GM12878 (cell line): ENCODE measurements around the gene CAB39. TPM values are rescaled to one million over a fixed set of nuclear protein-coding genes. Genes with fewer than 3 reads are reported as not detected.

Source experiments
- ATAC-seq: fragments of 200-7000 bp; cut with Tn5 transposase; 3 replicates; pipeline ENCODE4 v1.9.1; 2020; ENCODE audit warnings: mild to moderate bottlenecking, moderate library complexity
- BruUV-seq: library from RNA; stranded (reverse); fragments of 400-500 nt; replicated peaks from 2 replicates; lab custom pipeline; 2021; lab: Mats Ljungman, UMichigan
- CTCF ChIA-PET: fragments of 300-600 bp; sonication (Branson Sonifier 250); formaldehyde crosslinking; extraction: SDS; loops from one replicate; lab custom pipeline; 2021; ENCODE audit warnings: inconsistent platforms; lab: Yijun Ruan, JAX
- POLR2A ChIA-PET: fragments of 350-600 bp; formaldehyde crosslinking; extraction: SDS; loops from one replicate; lab custom pipeline; 2021; ENCODE audit warnings: inconsistent platforms; lab: Charles Lee
- RAD21 ChIA-PET: fragments of 300-600 bp; sonication (Branson Sonifier 250); formaldehyde crosslinking; loops from one replicate; lab custom pipeline; 2023; ENCODE audit warnings: antibody characterized with exemption; ENCODE audit not compliant: unreplicated experiment; lab: Charles Lee
- SMC1A ChIA-PET: fragments of 300-600 bp; sonication (Branson Sonifier 250); formaldehyde crosslinking; loops from one replicate; lab custom pipeline; 2023; ENCODE audit not compliant: unreplicated experiment, uncharacterized antibody; lab: Charles Lee
- DNase-seq: peaks from one replicate; pipeline ENCODE4 v3.0.0-alpha.2; 2011; ENCODE audit warnings: low read depth, low spot score
- FAIRE-seq: peaks from 3 replicates; lab custom pipeline; 2011; peaks lifted over from hg19 to GRCh38; lab: Jason Lieb, UNC
- H2AFZ ChIP-seq: 2 replicates; pipeline ENCODE4 v1.6.0; 2011; ENCODE audit warnings: low read depth, low read length, control low read depth; ENCODE audit not compliant: control insufficient read depth
- H3K27ac ChIP-seq: 2 replicates; pipeline ENCODE4 v1.5.1; 2011; ENCODE audit warnings: control low read depth; ENCODE audit not compliant: control insufficient read depth, insufficient read depth
- H3K27me3 ChIP-seq, 2 experiments: replicated peaks in 1 of 2; 2 replicates each; pipeline versions ENCODE4 v1.6.0 to v1.6.1; 2011; ENCODE audit warnings: low read length in 1 of 2; ENCODE audit not compliant: control insufficient read depth in 2 of 2, insufficient read depth in 2 of 2
- H3K36me3 ChIP-seq, 2 experiments: 2 replicates each; pipeline ENCODE4 v1.5.1; 2011; ENCODE audit warnings: low read length in 1 of 2; ENCODE audit not compliant: control insufficient read depth in 2 of 2, insufficient read depth in 2 of 2
- H3K4me1 ChIP-seq: 2 replicates; pipeline ENCODE4 v1.6.1; 2011; ENCODE audit warnings: mild to moderate bottlenecking, low read length, moderate library complexity, mixed read lengths; ENCODE audit not compliant: control insufficient read depth, insufficient read depth
- H3K4me2 ChIP-seq: 2 replicates; pipeline ENCODE4 v1.6.0; 2011; ENCODE audit warnings: control low read depth; ENCODE audit not compliant: control insufficient read depth, insufficient read depth
- H3K4me3 ChIP-seq: fragments of 200-600 bp; sonication (generic); 2 replicates; pipeline ENCODE4 v1.5.1; 2016
- H3K79me2 ChIP-seq: 2 replicates; pipeline ENCODE4 v1.6.0; 2011; ENCODE audit warnings: low read length; ENCODE audit not compliant: control insufficient read depth, insufficient read depth
- H3K9ac ChIP-seq: 2 replicates; pipeline ENCODE4 v1.8.0; 2011; ENCODE audit warnings: low read length, control low read depth, mixed read lengths; ENCODE audit not compliant: control insufficient read depth, insufficient read depth
- H3K9me3 ChIP-seq: replicated peaks from 3 replicates; pipeline ENCODE4 v1.5.1; 2011; ENCODE audit warnings: mild to moderate bottlenecking, low read length; ENCODE audit not compliant: control insufficient read depth, insufficient read depth
- H4K20me1 ChIP-seq: 2 replicates; pipeline ENCODE4 v1.6.0; 2011; ENCODE audit not compliant: control insufficient read depth, insufficient read depth
- ATF2 ChIP-seq: IDR thresholded peaks from 2 replicates; pipeline ENCODE4 v1.6.1; 2012; ENCODE audit warnings: low read length, inconsistent platforms
- BACH1 ChIP-seq: fragments of 450-650 bp; IDR thresholded peaks from 2 replicates; pipeline ENCODE4 v1.6.1; 2017; ENCODE audit warnings: mild to moderate bottlenecking, borderline replicate concordance
- BCL11A ChIP-seq: IDR thresholded peaks from 2 replicates; pipeline ENCODE4 v1.6.1; 2011; ENCODE audit warnings: low read depth, low read length
- CBX5 ChIP-seq: sonication (generic); IDR thresholded peaks from 2 replicates; pipeline ENCODE4 v1.6.1; 2016; ENCODE audit warnings: low read depth, moderate library complexity, mild to moderate bottlenecking, inconsistent platforms
- MTA3 ChIP-seq: IDR thresholded peaks from 2 replicates; pipeline ENCODE4 v1.6.1; 2012; ENCODE audit warnings: low read length, inconsistent platforms, borderline replicate concordance
- RAD51 ChIP-seq: fragments of 450-650 bp; IDR thresholded peaks from 2 replicates; pipeline ENCODE4 v1.6.1; 2016; ENCODE audit warnings: moderate library complexity, mild to moderate bottlenecking, inconsistent platforms
- RB1 ChIP-seq: fragments of 450-650 bp; formaldehyde crosslinking; IDR thresholded peaks from 2 replicates; pipeline ENCODE4 v1.6.1; 2017; ENCODE audit warnings: mild to moderate bottlenecking, borderline replicate concordance
- STAT1 ChIP-seq: fragments of 450-650 bp; conservative IDR thresholded peaks from 2 replicates; pipeline ENCODE4 v1.6.1; 2014; ENCODE audit warnings: antibody characterized with exemption, mild to moderate bottlenecking
- SUPT20H ChIP-seq: IDR thresholded peaks from 2 replicates; pipeline ENCODE4 v1.6.1; 2011; ENCODE audit warnings: low read depth, mild to moderate bottlenecking, low read length, moderate library complexity, borderline replicate concordance; ENCODE audit not compliant: control insufficient read depth
- YBX1 ChIP-seq: fragments of 450-650 bp; IDR thresholded peaks from 2 replicates; pipeline ENCODE4 v1.6.1; 2016; ENCODE audit warnings: antibody characterized with exemption
- ZZZ3 ChIP-seq: IDR thresholded peaks from 2 replicates; pipeline ENCODE4 v1.6.1; 2011; ENCODE audit warnings: low read depth; ENCODE audit not compliant: control insufficient read depth, insufficient read length
- WGBS: methylation state at CpG from one replicate; pipeline ENCODE4 v1.1.6; 2016; ENCODE audit warnings: low lambda C conversion rate; ENCODE audit not compliant: insufficient replicate concordance, insufficient coverage; ENCODE audit errors: missing lambda C conversion rate; 5-methylcytosine and 5-hydroxymethylcytosine counted together
- in situ Hi-C: fragments of 300-500 bp; cut with MboI; formaldehyde crosslinking; loops from 9 replicates; pipeline ENCODE4 v1.14.3; 2018; ENCODE audit warnings: mixed read lengths
- intact Hi-C: fragments of 100-400 bp; cut with micrococcal nuclease; formaldehyde crosslinking; loops from one replicate; pipeline ENCODE4 v1.14.2; 2022; ENCODE audit not compliant: unreplicated experiment
- polyA plus RNA-seq, 11 experiments: library from polyadenylated mRNA; depleted of rRNA in 4 of 11; unstranded in 6 of 11; stranded (reverse) in 5 of 11; fragments of >200 nt; fragmentation: Nextera tagmentation in 4 of 11; fragmentation: Illumina TruSeq in 1 of 11; extraction: Ambion mirVana in 4 of 11; extraction: Trizol in 1 of 11; gene quantifications; 1 replicate in 1 of 11; 2 replicates in 10 of 11; pipeline versions ENCODE4 v1.2.1 to v1.2.3, GENCODE V29; 2011 to 2016; ENCODE audit warnings: inconsistent platforms in 2 of 11, missing spikeins in 2 of 11, low read depth in 1 of 11
- total RNA-seq, 4 experiments: library from RNA; depleted of rRNA in 3 of 4; stranded (reverse); fragments of >200 nt in 3 of 4; fragmentation: Illumina TruSeq in 1 of 4; extraction: Trizol in 1 of 4; gene quantifications; 2 replicates each; pipeline versions ENCODE4 v1.2.1 to v1.2.3, GENCODE V29; 2013 to 2021
- TF ChIP-seq, protein P1 (sequence below): fragments of 150-350 bp; IDR thresholded peaks from 2 replicates; pipeline ENCODE4 v1.6.1; 2016; ENCODE audit warnings: low read depth, low read length

Gene CAB39
- total and polyA plus RNA-seq, 10 of the 15 experiments (the other 5 are each of a cell fraction or from before 2014, with no cell fraction given): 13.3 to 129 (median 62.9) TPM

DNA sequence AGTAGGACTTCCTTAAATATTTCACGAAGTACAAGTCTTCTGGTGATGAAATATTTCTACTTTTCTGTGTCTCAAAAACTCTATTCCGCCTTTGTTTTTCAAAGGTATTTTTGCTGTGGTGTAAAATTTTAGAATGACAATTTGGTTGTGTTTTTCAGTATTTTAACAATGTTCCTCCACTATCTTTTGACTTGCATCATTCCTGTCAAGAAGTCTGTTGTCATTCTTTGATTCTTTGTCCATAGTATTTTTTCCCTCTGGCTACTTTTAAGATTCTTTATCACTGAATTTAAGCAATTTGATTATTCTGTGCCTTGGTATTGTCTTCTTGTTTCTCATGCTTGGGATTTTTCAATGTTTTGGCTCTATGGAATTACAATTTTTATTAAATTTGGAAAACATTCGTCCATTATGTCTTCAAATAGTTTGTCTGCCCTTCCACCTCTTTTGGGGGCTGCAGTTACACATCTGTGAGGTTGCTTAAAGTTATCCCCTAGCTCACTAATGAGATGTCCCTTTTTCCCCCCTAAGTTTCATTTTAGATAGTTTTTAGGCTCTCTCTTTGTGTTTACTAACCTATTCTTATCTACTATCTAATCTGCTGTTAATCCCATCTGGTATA lies 76.0 kb downstream of the CAB39 start:
- in situ Hi-C loops: no loop called here
- no peak for ATAC-seq
- peaks cover 10 to 15% of the 10 kb centered on the region in 2 experiments for H3K36me3 ChIP-seq
- H3K9me3 ChIP-seq: peaks cover 30% of the 10 kb centered on the region
- no peak overlapping the region for H3K4me3 ChIP-seq
- H3K9ac ChIP-seq: no peak overlapping the region
- no peaks in the 10 kb centered on the region for H3K27me3 ChIP-seq
- no peak overlapping the region for H3K27ac ChIP-seq
- H4K20me1 ChIP-seq: no peaks in the 10 kb centered on the region
- no peak overlapping the region for H2AFZ ChIP-seq
- peak; percentile 96 for TF ChIP-seq CBX5
- no peak for TF ChIP-seq RB1
- TF ChIP-seq, all 136 proteins: peak for 1
- ChIA-PET SMC1A (interaction anchor here (0.6 to 3.2 kb wide), 10 partner anchors 8 to 338 kb away, joined by 3 to 9 read pairs (median 4); no protein-coding TSS in a partner anchor), CTCF (interaction anchor here (0.7 to 3.0 kb wide), 5 partner anchors 9 to 629 kb away, joined by 3 to 21 read pairs (median 7); no protein-coding TSS in a partner anchor), POLR2A (interaction anchor here (1.0 kb wide), 1 partner anchor 10 kb away, joined by 3 read pairs; no protein-coding TSS in a partner anchor), RAD21 (interaction anchor here (0.9 to 3.0 kb wide), 2 partner anchors 9 kb away, joined by 4 to 14 read pairs; no protein-coding TSS in a partner anchor)
- peaks cover 3% of the 10 kb centered on the region for H3K79me2 ChIP-seq
- no peak overlapping the region for H3K4me2 ChIP-seq
- peaks cover under 1% of the 10 kb centered on the region; the same call in 1 of the 2 replicates for H3K4me1 ChIP-seq
- FAIRE-seq: no peak
- WGBS: 97% methylated on average over 3 of the region's 3 CpGs
- no TSS peak for BruUV-seq
- DNase-seq: no peak
- intact Hi-C loops: no loop called here

DNA sequence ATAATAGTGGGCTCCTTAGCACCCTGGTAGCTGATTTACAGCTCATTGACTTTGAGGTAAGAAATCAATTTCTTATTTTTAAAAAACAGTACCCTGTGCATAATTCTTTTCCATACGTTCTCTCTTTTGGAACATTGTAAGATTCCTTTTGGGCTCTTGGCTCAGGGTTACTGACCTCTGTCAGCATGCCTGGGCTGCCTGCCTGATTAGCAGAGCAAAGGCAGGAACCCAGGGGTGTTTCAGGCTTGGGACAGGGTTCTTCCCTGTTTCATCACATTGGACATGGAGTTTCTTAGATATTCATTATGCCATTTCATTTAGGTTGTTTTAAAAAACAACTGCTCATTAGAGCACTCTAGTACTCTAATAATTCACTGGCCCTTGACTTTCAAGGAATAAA lies 78.3 kb downstream of the CAB39 start:
- POLR2A ChIA-PET: interaction anchor here (0.5 to 1.6 kb wide), 6 partner anchors 9 to 81 kb away, joined by 3 to 6 read pairs (median 4); no protein-coding TSS in a partner anchor
- Histone ChIP-seq H3K79me2 (peaks cover 5% of the 10 kb centered on the region), H3K36me3 (peaks cover 13 to 18% of the 10 kb centered on the region in 2 experiments), H3K4me1 (peaks cover 3% of the 10 kb centered on the region; the same call in 1 of the 2 replicates), H3K9me3 (peaks cover 28% of the 10 kb centered on the region), H2AFZ (no peak overlapping the region), H4K20me1 (no peaks in the 10 kb centered on the region), H3K4me2 (no peak overlapping the region), H3K9ac (no peak overlapping the region), H3K27me3 (no peaks in the 10 kb centered on the region), H3K4me3 (no peak overlapping the region), H3K27ac (no peak overlapping the region)
- RAD21 ChIA-PET: no interaction called here
- intact Hi-C loops: loop anchor here (10.0 kb wide), 1 partner anchor 786 kb away; no protein-coding TSS in a partner anchor
- DNase-seq (no peak), ATAC-seq (no peak), FAIRE-seq (no peak)
- BruUV-seq: no TSS peak
- in situ Hi-C loops: no loop called here
- 95% methylated on average over 1 of the region's 1 CpG for WGBS
- SMC1A ChIA-PET: interaction anchor here (0.5 to 3.2 kb wide), 6 partner anchors 16 to 1016 kb away, joined by 3 to 9 read pairs (median 4); no protein-coding TSS in a partner anchor
- CTCF ChIA-PET: interaction anchor here (0.8 to 2.4 kb wide), 6 partner anchors 8 to 176 kb away, joined by 3 to 14 read pairs (median 4); no protein-coding TSS in a partner anchor
- no peak for TF ChIP-seq YBX1
- TF ChIP-seq BACH1: no peak
- TF ChIP-seq ATF2: no peak
- TF ChIP-seq SUPT20H: no peak
- no peak for TF ChIP-seq MTA3
- TF ChIP-seq ZZZ3: no peak
- TF ChIP-seq STAT1: no peak
- TF ChIP-seq, protein P1, sequence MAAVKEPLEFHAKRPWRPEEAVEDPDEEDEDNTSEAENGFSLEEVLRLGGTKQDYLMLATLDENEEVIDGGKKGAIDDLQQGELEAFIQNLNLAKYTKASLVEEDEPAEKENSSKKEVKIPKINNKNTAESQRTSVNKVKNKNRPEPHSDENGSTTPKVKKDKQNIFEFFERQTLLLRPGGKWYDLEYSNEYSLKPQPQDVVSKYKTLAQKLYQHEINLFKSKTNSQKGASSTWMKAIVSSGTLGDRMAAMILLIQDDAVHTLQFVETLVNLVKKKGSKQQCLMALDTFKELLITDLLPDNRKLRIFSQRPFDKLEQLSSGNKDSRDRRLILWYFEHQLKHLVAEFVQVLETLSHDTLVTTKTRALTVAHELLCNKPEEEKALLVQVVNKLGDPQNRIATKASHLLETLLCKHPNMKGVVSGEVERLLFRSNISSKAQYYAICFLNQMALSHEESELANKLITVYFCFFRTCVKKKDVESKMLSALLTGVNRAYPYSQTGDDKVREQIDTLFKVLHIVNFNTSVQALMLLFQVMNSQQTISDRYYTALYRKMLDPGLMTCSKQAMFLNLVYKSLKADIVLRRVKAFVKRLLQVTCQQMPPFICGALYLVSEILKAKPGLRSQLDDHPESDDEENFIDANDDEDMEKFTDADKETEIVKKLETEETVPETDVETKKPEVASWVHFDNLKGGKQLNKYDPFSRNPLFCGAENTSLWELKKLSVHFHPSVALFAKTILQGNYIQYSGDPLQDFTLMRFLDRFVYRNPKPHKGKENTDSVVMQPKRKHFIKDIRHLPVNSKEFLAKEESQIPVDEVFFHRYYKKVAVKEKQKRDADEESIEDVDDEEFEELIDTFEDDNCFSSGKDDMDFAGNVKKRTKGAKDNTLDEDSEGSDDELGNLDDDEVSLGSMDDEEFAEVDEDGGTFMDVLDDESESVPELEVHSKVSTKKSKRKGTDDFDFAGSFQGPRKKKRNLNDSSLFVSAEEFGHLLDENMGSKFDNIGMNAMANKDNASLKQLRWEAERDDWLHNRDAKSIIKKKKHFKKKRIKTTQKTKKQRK: no peak
- no peak for TF ChIP-seq RAD51
- no peak for TF ChIP-seq BCL11A
